ENCODE measurements around the gene EIF3CL.
"Not testable (repeated sequence)": the region's sequence is repeated elsewhere in the genome, so short reads cannot be mapped to it uniquely, and the experiment has no call there.

DNA sequence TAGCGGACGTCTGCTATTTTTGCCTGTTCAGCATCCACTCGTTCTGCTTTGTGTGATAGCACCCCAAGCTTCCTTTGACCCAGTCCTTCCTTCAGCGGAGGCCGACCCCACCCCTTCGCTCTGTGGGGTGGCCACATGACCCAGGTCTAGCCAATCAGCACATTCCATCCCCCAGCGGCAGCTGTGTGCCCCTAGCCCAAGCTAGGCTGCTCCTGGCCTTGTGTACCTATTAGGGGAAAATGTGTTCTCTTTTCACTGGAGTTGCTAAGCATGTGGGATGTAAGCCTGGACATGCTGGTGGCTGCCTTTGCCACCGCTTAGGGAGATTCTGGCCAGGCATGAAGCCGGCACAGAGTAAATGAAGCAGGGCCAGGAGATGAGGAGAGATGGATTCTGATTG is 73.4 kb downstream of the EIF3CL start:
- TF ChIP-seq RFX5 (IDR thresholded peaks at IDR 0.05; ENCODE audit: borderline replicate concordance, low read depth, low read length); POLR2A (IDR thresholded peaks at IDR 0.05; ENCODE audit: control extremely low read depth in 1 of 2, low read depth in 2 of 2, low read length in 2 of 2); JUN (IDR thresholded peaks at IDR 0.05; ENCODE audit: low read depth, low read length); JUND (IDR thresholded peaks at IDR 0.05; ENCODE audit: low read length); PHF8 (conservative IDR thresholded peaks at IDR 0.05; ENCODE audit: low read depth, low read length); GABPA (IDR thresholded peaks at IDR 0.05; ENCODE audit: borderline replicate concordance, insufficient read depth, low read length): not testable (repeated sequence)
- TF ChIP-seq, protein P1, sequence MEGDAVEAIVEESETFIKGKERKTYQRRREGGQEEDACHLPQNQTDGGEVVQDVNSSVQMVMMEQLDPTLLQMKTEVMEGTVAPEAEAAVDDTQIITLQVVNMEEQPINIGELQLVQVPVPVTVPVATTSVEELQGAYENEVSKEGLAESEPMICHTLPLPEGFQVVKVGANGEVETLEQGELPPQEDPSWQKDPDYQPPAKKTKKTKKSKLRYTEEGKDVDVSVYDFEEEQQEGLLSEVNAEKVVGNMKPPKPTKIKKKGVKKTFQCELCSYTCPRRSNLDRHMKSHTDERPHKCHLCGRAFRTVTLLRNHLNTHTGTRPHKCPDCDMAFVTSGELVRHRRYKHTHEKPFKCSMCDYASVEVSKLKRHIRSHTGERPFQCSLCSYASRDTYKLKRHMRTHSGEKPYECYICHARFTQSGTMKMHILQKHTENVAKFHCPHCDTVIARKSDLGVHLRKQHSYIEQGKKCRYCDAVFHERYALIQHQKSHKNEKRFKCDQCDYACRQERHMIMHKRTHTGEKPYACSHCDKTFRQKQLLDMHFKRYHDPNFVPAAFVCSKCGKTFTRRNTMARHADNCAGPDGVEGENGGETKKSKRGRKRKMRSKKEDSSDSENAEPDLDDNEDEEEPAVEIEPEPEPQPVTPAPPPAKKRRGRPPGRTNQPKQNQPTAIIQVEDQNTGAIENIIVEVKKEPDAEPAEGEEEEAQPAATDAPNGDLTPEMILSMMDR (IDR thresholded peaks at IDR 0.05; ENCODE audit: control extremely low read depth in 1 of 3, insufficient read depth in 1 of 3, low read depth in 1 of 3, low read length in 3 of 3), result not testable (repeated sequence)
- TF ChIP-seq TAF1 (IDR thresholded peaks at IDR 0.05; ENCODE audit: low read depth, low read length), result 0 out of 2 replicates have a peak, but pooled peaks have one; percentile 20
- TF ChIP-seq, protein P2, sequence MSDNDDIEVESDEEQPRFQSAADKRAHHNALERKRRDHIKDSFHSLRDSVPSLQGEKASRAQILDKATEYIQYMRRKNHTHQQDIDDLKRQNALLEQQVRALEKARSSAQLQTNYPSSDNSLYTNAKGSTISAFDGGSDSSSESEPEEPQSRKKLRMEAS (IDR thresholded peaks at IDR 0.05), result not testable (repeated sequence)
